HEK293 (cell line): ENCODE results near the gene ESM1.

Experiments used
- CTCF ChIP-seq: fragments of 450-650 bp; formaldehyde crosslinking; IDR thresholded peaks from 2 replicates; pipeline ENCODE4 v1.5.1; 2016; ENCODE audit warnings: missing biosample characterization, missing genetic modification characterization
- KLF10 ChIP-seq: fragments of 450-650 bp; IDR thresholded peaks from 2 replicates; pipeline ENCODE4 v1.5.1; 2018; ENCODE audit warnings: missing biosample characterization, mild to moderate bottlenecking, missing genetic modification characterization
- KLF17 ChIP-seq: fragments of 450-650 bp; formaldehyde crosslinking; IDR thresholded peaks from 2 replicates; pipeline ENCODE4 v1.5.1; 2016; ENCODE audit warnings: missing biosample characterization, missing genetic modification characterization
- KLF9 ChIP-seq: fragments of 450-650 bp; formaldehyde crosslinking; IDR thresholded peaks from 2 replicates; pipeline ENCODE4 v1.5.1; 2016; ENCODE audit warnings: missing biosample characterization, missing genetic modification characterization, low read depth
- REST ChIP-seq: fragments of 450-650 bp; formaldehyde crosslinking; IDR thresholded peaks from 2 replicates; pipeline ENCODE4 v1.5.1; 2016; ENCODE audit warnings: missing biosample characterization, missing genetic modification characterization
- TCF7L2 ChIP-seq: IDR thresholded peaks from 2 replicates; pipeline ENCODE4 v1.6.1; 2011; ENCODE audit warnings: low read depth, mild to moderate bottlenecking, inconsistent platforms, low read length, moderate library complexity, borderline replicate concordance
- ZBTB49 ChIP-seq: fragments of 450-650 bp; formaldehyde crosslinking; IDR thresholded peaks from 2 replicates; pipeline ENCODE4 v1.5.1; 2016; ENCODE audit warnings: missing biosample characterization, missing genetic modification characterization, low read depth
- ZIC2 ChIP-seq: fragments of 450-650 bp; formaldehyde crosslinking; IDR thresholded peaks from 2 replicates; pipeline ENCODE4 v1.5.1; 2016; ENCODE audit warnings: missing biosample characterization, missing genetic modification characterization
- ZNF138 ChIP-seq: fragments of 450-650 bp; formaldehyde crosslinking; IDR thresholded peaks from 2 replicates; pipeline ENCODE4 v1.5.1; 2016; ENCODE audit warnings: missing biosample characterization, missing genetic modification characterization, borderline replicate concordance
- ZNF214 ChIP-seq: fragments of 450-650 bp; formaldehyde crosslinking; IDR thresholded peaks from 2 replicates; pipeline ENCODE4 v1.5.1; 2017; ENCODE audit warnings: missing biosample characterization, mild to moderate bottlenecking, missing genetic modification characterization, borderline replicate concordance
- TF ChIP-seq, protein P1 (sequence below): fragments of 450-650 bp; formaldehyde crosslinking; IDR thresholded peaks from 2 replicates; pipeline ENCODE4 v1.5.1; 2016; ENCODE audit warnings: missing biosample characterization, missing genetic modification characterization

DNA sequence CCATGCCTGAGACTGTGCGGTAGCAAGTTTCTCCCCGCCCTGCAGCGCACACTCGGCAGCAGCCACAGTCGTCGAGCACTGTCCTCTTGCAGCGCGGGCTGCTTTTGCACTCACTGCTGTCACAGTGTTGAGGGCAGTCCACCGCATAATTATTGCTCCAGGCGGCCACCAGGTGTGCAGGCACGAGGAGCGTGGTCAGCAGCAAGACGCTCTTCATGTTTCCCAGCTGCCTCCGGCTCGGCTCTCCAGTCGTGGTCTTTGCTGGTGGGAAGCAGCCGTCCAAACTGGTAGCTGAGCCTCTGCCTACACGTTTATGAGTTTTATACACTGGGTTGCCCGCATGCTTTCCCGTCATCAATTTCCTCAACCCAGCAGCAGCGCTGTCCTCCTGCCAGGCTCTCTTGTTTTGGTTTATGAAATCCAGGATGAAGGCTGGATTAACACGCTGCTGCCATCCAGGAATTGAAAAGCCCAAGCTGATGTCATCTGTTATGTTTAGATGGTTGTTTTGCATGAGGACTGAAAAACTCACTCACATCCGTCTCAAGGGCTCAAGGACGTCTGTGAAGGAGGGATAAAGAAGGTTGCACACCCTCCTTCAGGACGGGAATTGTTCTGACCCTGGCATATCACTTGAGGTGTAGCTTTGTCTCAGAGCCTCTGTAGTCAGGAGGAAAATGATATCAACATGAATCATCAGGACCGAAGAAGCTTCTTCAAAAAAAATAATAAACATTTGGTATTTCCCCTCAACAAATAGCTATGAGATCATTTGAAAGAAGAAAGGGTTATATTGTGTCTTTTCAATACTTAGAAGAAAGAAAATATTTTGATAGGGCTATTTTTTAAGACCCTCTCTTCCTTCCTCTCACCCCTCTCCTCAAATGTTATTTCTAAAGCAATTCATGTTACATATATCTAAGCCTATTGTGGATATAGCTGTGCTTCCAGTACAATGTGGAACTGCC lies at the start of gene ESM1:
- TF ChIP-seq CTCF = 0 out of 2 replicates have a peak, but pooled peaks have one; percentile 53
- TF ChIP-seq ZBTB49 (tag by site-specific recombination) = no peak
- TF ChIP-seq KLF9 (tag by site-specific recombination) = no peak
- TF ChIP-seq, protein P1, sequence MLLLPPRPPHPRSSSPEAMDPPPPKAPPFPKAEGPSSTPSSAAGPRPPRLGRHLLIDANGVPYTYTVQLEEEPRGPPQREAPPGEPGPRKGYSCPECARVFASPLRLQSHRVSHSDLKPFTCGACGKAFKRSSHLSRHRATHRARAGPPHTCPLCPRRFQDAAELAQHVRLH = no peak
- no peak for TF ChIP-seq REST
- no peak for TF ChIP-seq KLF17 (tag by site-specific recombination)
- no peak for TF ChIP-seq TCF7L2
- TF ChIP-seq ZNF138 (tag by site-specific recombination) = no peak
- TF ChIP-seq ZIC2 (tag by site-specific recombination) = peak; percentile 97
- no peak for TF ChIP-seq KLF10 (tag by site-specific recombination)
- TF ChIP-seq ZNF214 (tag by site-specific recombination) = no peak
